GM23248 (cell line): ENCODE measurements around the gene WDTC1. TPM values are rescaled to one million over a fixed set of nuclear protein-coding genes. Genes with fewer than 3 reads are reported as not detected.

Source experiments
- DNase-seq: peaks from one replicate; pipeline ENCODE4 v3.0.0-alpha.2; 2015
- H2AFZ ChIP-seq: fragments of 200-600 bp; sonication (generic); 2 replicates; pipeline ENCODE4 v1.6.1; 2016; ENCODE audit warnings: antibody characterized with exemption
- H3F3A ChIP-seq: fragments of 200-600 bp; sonication (generic); 2 replicates; pipeline ENCODE4 v1.6.1; 2016; ENCODE audit warnings: mild to moderate bottlenecking, antibody characterized with exemption, mixed run types; ENCODE audit not compliant: insufficient read depth
- H3K27ac ChIP-seq: fragments of 200-600 bp; sonication (generic); 2 replicates; pipeline ENCODE4 v1.5.1; 2016; ENCODE audit warnings: mild to moderate bottlenecking
- H3K27me3 ChIP-seq: fragments of 200-600 bp; sonication (generic); replicated peaks from 2 replicates; pipeline ENCODE4 v1.6.1; 2016; ENCODE audit warnings: mild to moderate bottlenecking; ENCODE audit not compliant: insufficient read depth
- H3K36me3 ChIP-seq: fragments of 200-600 bp; sonication (generic); 2 replicates; pipeline ENCODE4 v1.6.1; 2016; ENCODE audit warnings: low read depth, mild to moderate bottlenecking
- H3K4me1 ChIP-seq: fragments of 200-600 bp; sonication (generic); 2 replicates; pipeline ENCODE4 v1.6.1; 2016; ENCODE audit warnings: mild to moderate bottlenecking; ENCODE audit not compliant: insufficient read depth
- H3K4me2 ChIP-seq: fragments of 200-600 bp; sonication (generic); one replicate; pipeline ENCODE4 v1.6.1; 2016; ENCODE audit warnings: mild to moderate bottlenecking; ENCODE audit not compliant: unreplicated experiment
- H3K4me3 ChIP-seq: fragments of 200-600 bp; sonication (generic); 2 replicates; pipeline ENCODE4 v1.5.1; 2016; ENCODE audit warnings: mild to moderate bottlenecking
- H3K79me2 ChIP-seq: fragments of 200-600 bp; sonication (generic); 2 replicates; pipeline ENCODE4 v1.6.1; 2016; ENCODE audit warnings: mild to moderate bottlenecking; ENCODE audit not compliant: insufficient read depth
- H3K9ac ChIP-seq: fragments of 200-600 bp; sonication (generic); 2 replicates; pipeline ENCODE4 v1.6.1; 2016; ENCODE audit warnings: mild to moderate bottlenecking
- H3K9me2 ChIP-seq: fragments of 200-600 bp; sonication (generic); 2 replicates; pipeline ENCODE4 v1.6.1; 2016; ENCODE audit warnings: mixed run types, mild to moderate bottlenecking, moderate library complexity; ENCODE audit not compliant: insufficient read depth
- H3K9me3 ChIP-seq: fragments of 200-600 bp; sonication (generic); one replicate; pipeline ENCODE4 v1.6.1; 2017; ENCODE audit warnings: low read depth
- H4K20me1 ChIP-seq: fragments of 200-600 bp; sonication (generic); 2 replicates; pipeline ENCODE4 v1.6.0; 2016; ENCODE audit not compliant: insufficient read depth
- EZH2 ChIP-seq: fragments of 200-600 bp; sonication (generic); IDR thresholded peaks from 2 replicates; pipeline ENCODE4 v1.6.1; 2018; ENCODE audit warnings: antibody characterized with exemption, mild to moderate bottlenecking; ENCODE audit not compliant: insufficient read depth, poor library complexity, severe bottlenecking
- EZH2phosphoT487 ChIP-seq: fragments of 200-600 bp; sonication (generic); IDR thresholded peaks from 2 replicates; pipeline ENCODE4 v1.6.1; 2018; ENCODE audit warnings: antibody characterized with exemption, moderate library complexity, mild to moderate bottlenecking, low read depth; ENCODE audit not compliant: insufficient read depth
- WGBS, 2 experiments: methylation state at CpG; one replicate each; pipeline ENCODE4 v1.1.6; 2015 to 2017; ENCODE audit warnings: low lambda C conversion rate in 2 of 2, low coverage in 1 of 2; ENCODE audit errors: missing lambda C conversion rate in 2 of 2; 5-methylcytosine and 5-hydroxymethylcytosine counted together
- in situ Hi-C: fragments of 300-500 bp; cut with MboI; formaldehyde crosslinking; loops from 2 replicates; pipeline ENCODE4 v1.15.0; 2020
- polyA plus RNA-seq: library from polyadenylated mRNA; unstranded; fragments of >200 nt; fragmentation: Nextera tagmentation; extraction: Ambion mirVana; gene quantifications from 2 replicates; pipeline ENCODE4 v1.2.1, GENCODE V29; 2016
- total RNA-seq: library from RNA; depleted of rRNA; stranded (reverse); fragments of >200 nt; shearing (Covaris generic); gene quantifications from 2 replicates; pipeline ENCODE4 v1.2.3, GENCODE V29; 2014

Gene WDTC1
- total and polyA plus RNA-seq, 2 experiments from 2014 or later, result 4.1 to 24.0 TPM

- DNase-seq, result no peak
- 98 to 100% methylated on average over 3 of the region's 3 CpGs for WGBS, 2 experiments
- peaks cover 22% of the 10 kb centered on the region for H3K4me1 ChIP-seq
Observed at GRCh38 chr1:27297903-27298302, 63.5 kb downstream of the WDTC1 start.

GRCh38 chr1:27298632-27299384 is 64.4 kb downstream of the WDTC1 start:
- 85 to 98% methylated on average over 8 of the region's 8 CpGs for WGBS, 2 experiments
- Histone ChIP-seq H3K36me3 (peaks cover 12% of the 10 kb centered on the region; the same call in 1 of the 2 replicates), H3F3A (peaks cover 17% of the 10 kb centered on the region), H3K4me3 (no peak overlapping the region), H3K9ac (peak overlapping the region; percentile 60), H3K4me2 (peak overlapping the region; percentile 75), H3K27ac (peak overlapping the region; percentile 91), H3K9me3 (no peaks in the 10 kb centered on the region), H2AFZ (peak overlapping the region; percentile 78), H3K4me1 (peaks cover 22% of the 10 kb centered on the region), H3K79me2 (no peaks in the 10 kb centered on the region), H4K20me1 (no peaks in the 10 kb centered on the region), H3K9me2 (no peaks in the 10 kb centered on the region), H3K27me3 (no peaks in the 10 kb centered on the region)
- in situ Hi-C loops, result no loop called here
- DNase-seq, result peak; percentile 50
- TF ChIP-seq EZH2 (no peak), EZH2phosphoT487 (no peak)

More at GRCh38 chr1:27297903-27298302, 63.5 kb downstream of the WDTC1 start:
- in situ Hi-C loops, result no loop called here
- H3K9me3 ChIP-seq, result no peaks in the 10 kb centered on the region
- H3K4me2 ChIP-seq, result no peak overlapping the region
- peaks cover 17% of the 10 kb centered on the region for H3F3A ChIP-seq
- no peak overlapping the region for H3K27ac ChIP-seq
- no peak for TF ChIP-seq EZH2
- no peak for TF ChIP-seq EZH2phosphoT487
- no peak overlapping the region for H3K4me3 ChIP-seq
- no peak overlapping the region for H3K9ac ChIP-seq
- H3K36me3 ChIP-seq, result peaks cover 16% of the 10 kb centered on the region; the same call in 1 of the 2 replicates
- H3K27me3 ChIP-seq, result no peaks in the 10 kb centered on the region
- no peaks in the 10 kb centered on the region for H3K79me2 ChIP-seq
- H2AFZ ChIP-seq, result no peak overlapping the region
- no peaks in the 10 kb centered on the region for H4K20me1 ChIP-seq
- H3K9me2 ChIP-seq, result no peaks in the 10 kb centered on the region

DNA sequence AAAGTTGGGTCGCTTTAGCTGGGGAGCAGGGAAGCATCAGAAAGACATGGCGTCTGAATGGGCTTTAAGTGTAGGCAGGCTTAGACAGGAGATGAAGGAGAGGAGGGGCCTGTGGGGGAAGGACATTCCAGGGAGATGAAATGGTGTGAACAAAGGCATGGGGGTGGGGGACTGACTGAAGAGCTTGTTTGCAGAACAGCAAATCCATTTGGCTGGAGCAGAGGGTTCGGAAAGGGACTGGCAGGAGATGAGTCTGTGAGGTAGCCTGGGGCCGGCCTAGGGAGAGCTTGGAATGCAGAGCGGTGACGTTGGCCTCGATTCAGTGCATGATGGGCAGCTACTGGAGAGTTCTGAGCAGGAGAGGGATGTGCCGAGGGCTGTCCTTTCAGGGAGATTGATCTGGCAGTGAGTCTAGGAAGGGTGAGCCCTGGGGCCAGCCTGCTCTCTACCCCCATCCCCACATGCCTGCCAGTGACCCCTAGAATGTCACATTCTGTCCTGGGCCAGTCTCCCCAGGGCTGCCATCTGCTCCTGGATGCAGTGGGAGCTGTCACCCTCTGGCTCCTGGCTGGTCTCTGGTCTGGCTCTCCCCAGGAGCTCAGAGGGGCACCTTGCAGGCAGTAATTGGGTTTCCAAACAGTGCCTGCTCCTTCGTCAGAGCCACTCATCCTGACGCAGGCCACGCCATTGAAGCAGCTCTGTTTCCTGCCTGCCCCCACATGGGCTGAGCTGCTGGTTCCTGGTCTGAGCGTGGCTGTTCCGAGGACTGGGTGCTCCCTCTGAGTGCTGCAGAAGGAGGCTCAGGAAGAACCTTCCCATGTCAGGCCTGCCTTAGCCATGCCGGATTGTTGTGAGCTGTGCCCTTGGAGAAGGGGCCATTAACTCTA is 65.2 kb downstream of the WDTC1 start:
- Histone ChIP-seq H3K9me3 (no peaks in the 10 kb centered on the region), H2AFZ (peak overlapping the region; percentile 78), H3F3A (peaks cover 17% of the 10 kb centered on the region), H3K4me1 (peaks cover 22% of the 10 kb centered on the region), H3K79me2 (no peaks in the 10 kb centered on the region), H4K20me1 (no peaks in the 10 kb centered on the region), H3K9ac (peak overlapping the region; percentile 67), H3K9me2 (no peaks in the 10 kb centered on the region), H3K4me3 (no peak overlapping the region), H3K27me3 (no peaks in the 10 kb centered on the region), H3K27ac (peak overlapping the region; percentile 91), H3K4me2 (peak overlapping the region; percentile 75), H3K36me3 (peaks cover 6% of the 10 kb centered on the region; the same call in 1 of the 2 replicates)
- 42 to 44% methylated on average over 14 of the region's 14 CpGs for WGBS, 2 experiments
- TF ChIP-seq EZH2 (no peak), EZH2phosphoT487 (no peak)
- DNase-seq, result peak; percentile 99
- in situ Hi-C loops, result loop anchor here (5.0 kb wide), 1 partner anchor 93 kb away; the partner anchor contains the start of gene GPR3

DNA sequence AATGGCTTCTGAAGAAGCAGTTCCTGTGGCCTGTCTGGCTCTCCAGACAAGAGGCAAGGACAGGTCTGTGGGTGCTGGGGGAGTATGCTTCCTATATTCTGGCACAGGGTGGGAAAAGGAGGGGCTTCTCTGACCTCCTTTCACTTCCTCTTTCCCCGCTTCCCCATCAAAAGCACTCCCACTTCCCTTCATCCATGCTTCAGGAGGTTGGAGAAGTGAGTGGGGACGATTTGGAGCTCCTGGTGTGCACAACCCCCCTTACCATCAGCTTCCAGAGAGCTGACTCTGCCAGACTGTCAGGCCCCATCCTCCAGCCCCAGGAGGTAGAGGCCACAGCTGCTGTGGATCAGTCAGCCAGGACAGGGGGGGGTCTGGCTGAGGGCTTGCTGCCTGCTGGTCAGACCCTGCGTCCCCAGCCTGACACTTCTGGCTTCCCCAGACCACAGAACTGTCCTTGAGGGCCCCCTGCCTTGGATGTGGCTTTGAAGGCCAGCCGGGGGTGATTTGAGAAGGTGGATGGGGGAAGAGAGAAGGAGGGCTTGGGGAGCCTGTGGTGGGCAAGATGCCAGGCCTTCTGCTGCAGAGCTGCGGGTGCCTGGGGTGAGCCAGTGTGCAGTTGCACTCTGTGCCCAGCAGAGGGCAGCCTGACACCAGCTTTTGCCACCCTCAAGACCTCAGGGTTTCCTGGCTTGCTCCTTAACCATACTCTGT is 66.1 kb downstream of the WDTC1 start:
- Histone ChIP-seq H3K9ac (peak overlapping the region; percentile 67), H3K4me1 (peaks cover 22% of the 10 kb centered on the region), H2AFZ (no peak overlapping the region), H3K27ac (peak overlapping the region; percentile 91), H3F3A (peaks cover 17% of the 10 kb centered on the region), H3K79me2 (no peaks in the 10 kb centered on the region), H3K9me3 (no peaks in the 10 kb centered on the region), H3K27me3 (no peaks in the 10 kb centered on the region), H3K4me3 (no peak overlapping the region), H3K4me2 (peak overlapping the region; percentile 41), H4K20me1 (no peaks in the 10 kb centered on the region), H3K36me3 (peaks cover 6% of the 10 kb centered on the region; the same call in 1 of the 2 replicates), H3K9me2 (no peaks in the 10 kb centered on the region)
- DNase-seq, result peak; percentile 88
- TF ChIP-seq EZH2, result no peak
- no peak for TF ChIP-seq EZH2phosphoT487
- in situ Hi-C loops, result loop anchor here (5.0 kb wide), 1 partner anchor 92 kb away; the partner anchor contains the start of gene GPR3
- 16 to 18% methylated on average over 4 to 5 of the region's 5 CpGs for WGBS, 2 experiments
